ENCODE results near the gene IL11.
A peak's percentile ranks its signal among the peaks of the same experiment; 100 is the strongest.

IL11 gene

GRCh38 chr19:55390461-55390880 is 20.2 kb upstream of the IL11 start:
- H4K91ac ChIP-seq (ENCODE audit: low read depth, low read length, poor library complexity) = no peak overlapping the region
- peaks cover 26% of the 10 kb centered on the region for H3K79me1 ChIP-seq (ENCODE audit: low read depth, low read length)
- DNase-seq (ENCODE audit: low spot score) = no peak
- H3K9me3 ChIP-seq (replicated peaks in 1 of 2; ENCODE audit: control insufficient read depth in 2 of 2, insufficient read depth in 1 of 2, low read depth in 1 of 2, low read length in 2 of 2) = no peaks in the 10 kb centered on the region
- peak overlapping the region; percentile 56 for H2AK5ac ChIP-seq (ENCODE audit: low read depth, low read length)
- peaks cover 28 to 35% of the 10 kb centered on the region in 2 donors for H3K4me1 ChIP-seq (ENCODE audit: control insufficient read depth in 2 of 2, insufficient read depth in 1 of 2, low read depth in 1 of 2, low read length in 2 of 2)
- peak overlapping the region; percentile 92 for H3K23ac ChIP-seq (ENCODE audit: low read depth, low read length, poor library complexity)
- H3K4me3 ChIP-seq (ENCODE audit: low read length in 2 of 2) = no peak overlapping the region
- no peak overlapping the region for H2AFZ ChIP-seq (ENCODE audit: low read length)
- H2BK120ac ChIP-seq (ENCODE audit: low read depth, low read length) = no peak overlapping the region
- no peak overlapping the region for H3K14ac ChIP-seq (ENCODE audit: low read length)
- H3K9ac ChIP-seq (ENCODE audit: low read depth, low read length, poor library complexity) = peak overlapping the region; percentile 70
- WGBS, 2 donors (ENCODE audit: extremely low coverage in 2 of 2, insufficient read length in 2 of 2, insufficient replicate concordance in 1 of 2) = no CpG with 5 or more reads among the region's 7 CpGs
- H3K4ac ChIP-seq (ENCODE audit: low read length) = no peak overlapping the region
- peak overlapping the region; percentile 71 for H3K18ac ChIP-seq (ENCODE audit: low read length)
- peak overlapping the region; percentile 6 for H3K27ac ChIP-seq (replicated peaks; ENCODE audit: low read length)
- H4K8ac ChIP-seq (ENCODE audit: low read depth, low read length) = no peak overlapping the region
- H3K4me2 ChIP-seq (ENCODE audit: insufficient read depth, low read length, poor library complexity, severe bottlenecking) = no peak overlapping the region
- H3K27me3 ChIP-seq (ENCODE audit: control insufficient read depth in 3 of 3, insufficient read depth in 3 of 3, low read depth in 1 of 3, low read length in 3 of 3) = no peaks in the 10 kb centered on the region
- no peak overlapping the region for H2BK12ac ChIP-seq (ENCODE audit: low read length)
- H3K36me3 ChIP-seq (replicated peaks in 1 of 2; ENCODE audit: control insufficient read depth in 2 of 2, insufficient read depth in 2 of 2, low read length in 2 of 2) = peaks cover 44 to 57% of the 10 kb centered on the region in 2 donors
- H2BK5ac ChIP-seq (ENCODE audit: low read length) = no peak overlapping the region
- no peak overlapping the region for H2BK15ac ChIP-seq (ENCODE audit: low read length)

- H2AK5ac ChIP-seq (ENCODE audit: low read depth, low read length) = no peak overlapping the region
- H2BK12ac ChIP-seq (ENCODE audit: low read length) = no peak overlapping the region
- no peak overlapping the region for H4K91ac ChIP-seq (ENCODE audit: low read depth, low read length, poor library complexity)
- no peak for DNase-seq (ENCODE audit: low spot score)
- no peak overlapping the region for H2AFZ ChIP-seq (ENCODE audit: low read length)
- peaks cover 32 to 38% of the 10 kb centered on the region in 2 donors for H3K4me1 ChIP-seq (ENCODE audit: control insufficient read depth in 2 of 2, insufficient read depth in 1 of 2, low read depth in 1 of 2, low read length in 2 of 2)
- H2BK15ac ChIP-seq (ENCODE audit: low read length) = no peak overlapping the region
- no peak overlapping the region for H3K18ac ChIP-seq (ENCODE audit: low read length)
- H4K8ac ChIP-seq (ENCODE audit: low read depth, low read length) = no peak overlapping the region
- H2BK5ac ChIP-seq (ENCODE audit: low read length) = no peak overlapping the region
- no peak overlapping the region for H3K4ac ChIP-seq (ENCODE audit: low read length)
- H3K4me3 ChIP-seq (ENCODE audit: low read length in 2 of 2) = no peak overlapping the region
- no peak overlapping the region for H3K14ac ChIP-seq (ENCODE audit: low read length)
- no peak overlapping the region for H3K23ac ChIP-seq (ENCODE audit: low read depth, low read length, poor library complexity)
- H3K27me3 ChIP-seq (ENCODE audit: control insufficient read depth in 3 of 3, insufficient read depth in 3 of 3, low read depth in 1 of 3, low read length in 3 of 3) = no peaks in the 10 kb centered on the region
- peaks cover 26% of the 10 kb centered on the region for H3K79me1 ChIP-seq (ENCODE audit: low read depth, low read length)
- peaks cover 44 to 57% of the 10 kb centered on the region in 2 donors for H3K36me3 ChIP-seq (replicated peaks in 1 of 2; ENCODE audit: control insufficient read depth in 2 of 2, insufficient read depth in 2 of 2, low read length in 2 of 2)
- peak overlapping the region; percentile 50 for H3K9ac ChIP-seq (ENCODE audit: low read depth, low read length, poor library complexity)
- H2BK120ac ChIP-seq (ENCODE audit: low read depth, low read length) = no peak overlapping the region
- no peak overlapping the region for H3K4me2 ChIP-seq (ENCODE audit: insufficient read depth, low read length, poor library complexity, severe bottlenecking)
- no CpG with 5 or more reads among the region's 21 CpGs for WGBS, 2 donors (ENCODE audit: extremely low coverage in 2 of 2, insufficient read length in 2 of 2, insufficient replicate concordance in 1 of 2)
- no peaks in the 10 kb centered on the region for H3K9me3 ChIP-seq (replicated peaks in 1 of 2; ENCODE audit: control insufficient read depth in 2 of 2, insufficient read depth in 1 of 2, low read depth in 1 of 2, low read length in 2 of 2)
- H3K27ac ChIP-seq (replicated peaks; ENCODE audit: low read length) = peak overlapping the region; percentile 19
Measured at GRCh38 chr19:55389386-55390317, 19.4 kb upstream of the IL11 start.

GRCh38 chr19:55387736-55388497 is 17.7 kb upstream of the IL11 start:
- no peak overlapping the region for H2AK5ac ChIP-seq (ENCODE audit: low read depth, low read length)
- peaks cover 26% of the 10 kb centered on the region for H3K79me1 ChIP-seq (ENCODE audit: low read depth, low read length)
- H3K23ac ChIP-seq (ENCODE audit: low read depth, low read length, poor library complexity) = peak overlapping the region; percentile 3
- no peak overlapping the region for H2BK120ac ChIP-seq (ENCODE audit: low read depth, low read length)
- peaks cover 0 to under 1% of the 10 kb centered on the region in 2 donors for H3K9me3 ChIP-seq (replicated peaks in 1 of 2; ENCODE audit: control insufficient read depth in 2 of 2, insufficient read depth in 1 of 2, low read depth in 1 of 2, low read length in 2 of 2)
- H2AFZ ChIP-seq (ENCODE audit: low read length) = no peak overlapping the region
- no peak overlapping the region for H3K4ac ChIP-seq (ENCODE audit: low read length)
- DNase-seq (ENCODE audit: low spot score) = no peak
- H3K4me1 ChIP-seq (ENCODE audit: control insufficient read depth in 2 of 2, insufficient read depth in 1 of 2, low read depth in 1 of 2, low read length in 2 of 2) = peaks cover 33 to 47% of the 10 kb centered on the region in 2 donors
- H3K18ac ChIP-seq (ENCODE audit: low read length) = no peak overlapping the region
- no peak overlapping the region for H3K14ac ChIP-seq (ENCODE audit: low read length)
- H3K4me3 ChIP-seq (ENCODE audit: low read length in 2 of 2) = peak overlapping the region; percentile 15 to 89
- H4K8ac ChIP-seq (ENCODE audit: low read depth, low read length) = no peak overlapping the region
- H3K27me3 ChIP-seq (ENCODE audit: control insufficient read depth in 3 of 3, insufficient read depth in 3 of 3, low read depth in 1 of 3, low read length in 3 of 3) = peaks cover 0 to 3% (median 0%) of the 10 kb centered on the region in 3 experiments
- no CpG with 5 or more reads among the region's 24 CpGs for WGBS, 2 donors (ENCODE audit: extremely low coverage in 2 of 2, insufficient read length in 2 of 2, insufficient replicate concordance in 1 of 2)
- H2BK12ac ChIP-seq (ENCODE audit: low read length) = no peak overlapping the region
- H3K36me3 ChIP-seq (replicated peaks in 1 of 2; ENCODE audit: control insufficient read depth in 2 of 2, insufficient read depth in 2 of 2, low read length in 2 of 2) = peaks cover 44 to 57% of the 10 kb centered on the region in 2 donors
- H3K4me2 ChIP-seq (ENCODE audit: insufficient read depth, low read length, poor library complexity, severe bottlenecking) = peak overlapping the region; percentile 22
- H3K9ac ChIP-seq (ENCODE audit: low read depth, low read length, poor library complexity) = peak overlapping the region; percentile 68
- no peak overlapping the region for H4K91ac ChIP-seq (ENCODE audit: low read depth, low read length, poor library complexity)
- H2BK5ac ChIP-seq (ENCODE audit: low read length) = no peak overlapping the region
- H2BK15ac ChIP-seq (ENCODE audit: low read length) = no peak overlapping the region
- H3K27ac ChIP-seq (replicated peaks; ENCODE audit: low read length) = no peak overlapping the region
